Measurements from ENCODE around the gene GHITM. TPM values are rescaled to one million over a fixed set of nuclear protein-coding genes. Genes with fewer than 3 reads are reported as not detected.

The GHITM gene
- total RNA-seq, 2 donors from 2014 or later, result 122 to 143 TPM

DNA sequence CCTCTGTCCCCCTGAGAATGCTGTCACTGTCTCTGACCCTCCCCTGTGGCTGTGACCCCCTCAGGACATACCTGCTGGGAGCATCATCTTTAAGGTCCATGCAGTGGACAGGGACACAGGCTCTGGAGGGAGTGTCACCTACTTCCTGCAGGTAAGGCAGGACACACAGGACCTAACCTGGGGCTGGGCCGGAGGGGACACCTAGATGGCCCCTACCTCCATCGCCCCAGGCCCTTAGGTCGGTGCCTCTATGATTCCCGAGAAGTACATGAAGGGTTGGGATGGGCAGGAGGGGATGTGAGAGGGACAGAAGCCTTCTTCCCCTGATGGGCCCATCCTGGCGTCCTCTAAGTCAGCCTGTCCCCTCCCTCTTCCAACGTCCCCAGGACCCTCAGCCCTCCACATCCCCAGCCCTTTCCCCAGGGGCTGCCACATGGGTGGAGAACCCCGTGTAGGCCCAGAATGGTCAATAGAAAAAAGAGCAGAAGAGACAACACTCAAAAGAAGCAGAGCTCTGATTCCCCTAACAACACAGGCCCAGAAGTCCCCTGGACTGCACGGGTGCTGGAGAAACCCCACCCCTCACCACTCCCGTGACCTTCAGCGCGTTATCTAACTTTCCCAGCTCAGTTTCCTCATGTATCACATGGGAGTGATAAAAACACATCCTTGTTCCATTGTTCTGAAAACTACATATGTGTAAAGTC, 61.4 kb downstream of the GHITM start:
- Histone ChIP-seq H3K9me3 (no peaks in the 10 kb centered on the region), H3K27me3 (replicated peaks; ENCODE audit: insufficient read depth) (no peaks in the 10 kb centered on the region), H3K27ac (no peak overlapping the region), H3K36me3 (no peaks in the 10 kb centered on the region), H3K4me1 (replicated peaks) (no peaks in the 10 kb centered on the region), H3K4me3 (no peak overlapping the region)
- DNase-seq (ENCODE audit: low spot score), result no peak
- WGBS, result 84% methylated on average over 11 of the region's 11 CpGs
- TF ChIP-seq, protein P1, sequence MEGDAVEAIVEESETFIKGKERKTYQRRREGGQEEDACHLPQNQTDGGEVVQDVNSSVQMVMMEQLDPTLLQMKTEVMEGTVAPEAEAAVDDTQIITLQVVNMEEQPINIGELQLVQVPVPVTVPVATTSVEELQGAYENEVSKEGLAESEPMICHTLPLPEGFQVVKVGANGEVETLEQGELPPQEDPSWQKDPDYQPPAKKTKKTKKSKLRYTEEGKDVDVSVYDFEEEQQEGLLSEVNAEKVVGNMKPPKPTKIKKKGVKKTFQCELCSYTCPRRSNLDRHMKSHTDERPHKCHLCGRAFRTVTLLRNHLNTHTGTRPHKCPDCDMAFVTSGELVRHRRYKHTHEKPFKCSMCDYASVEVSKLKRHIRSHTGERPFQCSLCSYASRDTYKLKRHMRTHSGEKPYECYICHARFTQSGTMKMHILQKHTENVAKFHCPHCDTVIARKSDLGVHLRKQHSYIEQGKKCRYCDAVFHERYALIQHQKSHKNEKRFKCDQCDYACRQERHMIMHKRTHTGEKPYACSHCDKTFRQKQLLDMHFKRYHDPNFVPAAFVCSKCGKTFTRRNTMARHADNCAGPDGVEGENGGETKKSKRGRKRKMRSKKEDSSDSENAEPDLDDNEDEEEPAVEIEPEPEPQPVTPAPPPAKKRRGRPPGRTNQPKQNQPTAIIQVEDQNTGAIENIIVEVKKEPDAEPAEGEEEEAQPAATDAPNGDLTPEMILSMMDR (IDR thresholded peaks at IDR 0.05), result no peak
- TF ChIP-seq POLR2AphosphoS5 (IDR thresholded peaks at IDR 0.05) (no peak), POLR2A (IDR thresholded peaks at IDR 0.05) (no peak)
- intact Hi-C loops (cut with DNase I), result no loop called here

DNA sequence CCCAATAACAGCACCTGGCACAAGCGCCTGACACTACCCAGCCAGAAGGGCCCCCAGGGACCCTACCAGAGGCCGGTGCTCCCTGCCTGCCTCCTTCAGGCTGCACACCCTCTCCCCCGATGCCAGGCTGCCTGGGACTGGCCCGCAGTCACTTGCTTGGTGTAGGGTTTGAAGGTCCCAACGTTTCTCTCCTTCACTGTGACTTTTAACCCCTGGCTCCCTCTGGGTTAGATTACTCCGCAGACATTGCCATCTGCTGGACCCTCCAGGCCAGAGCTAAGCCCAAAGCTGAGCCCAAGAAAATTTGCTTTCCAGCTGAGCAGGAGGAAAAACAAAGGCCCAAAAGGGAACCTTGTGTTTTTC, 61.9 kb downstream of the GHITM start:
- Histone ChIP-seq H3K4me3 (no peak overlapping the region), H3K27ac (no peak overlapping the region), H3K9me3 (no peaks in the 10 kb centered on the region), H3K36me3 (no peaks in the 10 kb centered on the region), H3K4me1 (replicated peaks) (no peaks in the 10 kb centered on the region), H3K27me3 (replicated peaks; ENCODE audit: insufficient read depth) (no peaks in the 10 kb centered on the region)
- no peak for DNase-seq (ENCODE audit: low spot score)
- no peak for TF ChIP-seq POLR2AphosphoS5 (IDR thresholded peaks at IDR 0.05)
- TF ChIP-seq, protein P1 (IDR thresholded peaks at IDR 0.05), result no peak
- no peak for TF ChIP-seq POLR2A (IDR thresholded peaks at IDR 0.05)
- intact Hi-C loops (cut with DNase I), result no loop called here
- WGBS, result 59% methylated on average over 6 of the region's 6 CpGs

DNA sequence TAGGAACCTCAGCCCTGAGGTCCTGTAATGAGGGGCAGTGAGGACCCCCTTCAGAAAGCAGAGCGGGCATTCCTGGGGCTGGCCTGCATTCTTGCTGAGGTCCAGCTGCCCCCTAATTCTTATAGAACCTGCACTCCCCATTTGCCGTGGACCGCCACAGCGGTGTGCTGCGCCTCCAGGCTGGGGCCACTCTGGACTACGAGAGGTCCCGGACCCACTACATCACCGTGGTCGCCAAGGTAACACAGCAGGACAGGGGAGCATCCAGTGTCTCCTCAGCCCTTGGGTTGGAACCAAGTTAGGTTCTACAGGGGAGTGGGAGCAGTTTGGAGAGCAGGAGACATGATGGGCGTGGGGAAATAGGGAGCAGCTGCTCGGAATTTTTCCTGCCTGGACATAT, 62.4 kb downstream of the GHITM start:
- WGBS, result 90% methylated on average over 11 of the region's 11 CpGs
- no peaks in the 10 kb centered on the region for H3K4me1 ChIP-seq (replicated peaks)
- TF ChIP-seq, protein P1 (IDR thresholded peaks at IDR 0.05), result no peak
- DNase-seq (ENCODE audit: low spot score), result no peak
- H3K27me3 ChIP-seq (replicated peaks; ENCODE audit: insufficient read depth), result no peaks in the 10 kb centered on the region
- H3K36me3 ChIP-seq, result no peaks in the 10 kb centered on the region
- no peak overlapping the region for H3K27ac ChIP-seq
- H3K4me3 ChIP-seq, result no peak overlapping the region
- H3K9me3 ChIP-seq, result no peaks in the 10 kb centered on the region
- intact Hi-C loops (cut with DNase I), result no loop called here

DNA sequence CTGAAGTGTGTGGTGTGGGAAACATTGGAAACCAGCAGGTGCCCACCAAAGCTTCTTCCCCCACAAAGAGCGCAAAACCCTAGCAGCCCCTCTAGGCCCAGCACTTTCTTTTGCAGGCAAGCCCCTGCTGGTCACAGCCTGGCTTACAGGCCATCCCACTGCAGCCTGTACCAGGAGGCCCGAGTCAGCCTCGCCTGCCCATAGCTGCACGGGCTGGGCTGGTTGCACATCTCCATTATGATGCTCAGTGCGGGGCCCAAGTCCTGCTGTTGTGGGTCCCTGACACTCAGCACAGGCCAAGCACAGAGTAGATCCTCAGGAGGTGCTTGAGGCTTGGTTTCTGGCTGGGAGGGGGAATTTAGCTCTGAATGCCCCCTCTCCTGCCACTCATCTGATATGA, 63.0 kb downstream of the GHITM start:
- no peak for DNase-seq (ENCODE audit: low spot score)
- WGBS, result 89% methylated on average over 5 of the region's 5 CpGs
- no peak overlapping the region for H3K27ac ChIP-seq
- H3K36me3 ChIP-seq, result no peaks in the 10 kb centered on the region
- TF ChIP-seq, protein P1 (IDR thresholded peaks at IDR 0.05), result no peak
- no peak for TF ChIP-seq POLR2AphosphoS5 (IDR thresholded peaks at IDR 0.05)
- TF ChIP-seq POLR2A (IDR thresholded peaks at IDR 0.05), result no peak
- no peak overlapping the region for H3K4me3 ChIP-seq
- no peaks in the 10 kb centered on the region for H3K9me3 ChIP-seq
- intact Hi-C loops (cut with DNase I), result no loop called here
- H3K27me3 ChIP-seq (replicated peaks; ENCODE audit: insufficient read depth), result no peaks in the 10 kb centered on the region
- no peaks in the 10 kb centered on the region for H3K4me1 ChIP-seq (replicated peaks)

Other genes starting within 250 kb of the GHITM start
- gene GPR15LG, start 34.3 kb downstream of the GHITM start, total RNA-seq, result 1 to 10 TPM in 1 of 2 donors, not detected in 1; 3.1 TPM
- under 1 TPM; 0.45 to 0.82 TPM for gene CDHR1, start 55.0 kb downstream of the GHITM start, total RNA-seq
- gene LRIT2, start 86.0 kb downstream of the GHITM start, total RNA-seq, result not detected
- 1 to 10 TPM in 1 of 2 donors, not detected in 1; 1.1 TPM for gene LRIT1, start 102.0 kb downstream of the GHITM start, total RNA-seq
- gene RGR, start 105.5 kb downstream of the GHITM start, total RNA-seq, result not detected
- gene CCSER2, start 189.1 kb downstream of the GHITM start, total RNA-seq, result 10 to 100 TPM; 30.4 to 53.6 TPM

Data from prostate gland (tissue), 2 donors.